Endothelial cell of umbilical vein (primary cell): ENCODE measurements around the gene SERPINA1. TPM values are rescaled to one million over a fixed set of nuclear protein-coding genes. Genes with fewer than 3 reads are reported as not detected.

Source experiments
- BruUV-seq: library from RNA; stranded (reverse); fragments of 400-500 nt; replicated peaks from 2 replicates; lab custom pipeline; 2021; lab: Mats Ljungman, UMichigan
- CTCF ChIA-PET: fragments of 300-600, 350-600 bp; sonication (Branson Sonifier 250); formaldehyde crosslinking; loops from one replicate; lab custom pipeline; 2021; ENCODE audit warnings: antibody characterized with exemption, inconsistent platforms; lab: Charles Lee
- POLR2A ChIA-PET: fragments of 300-600, 350-600 bp; sonication (Branson Sonifier 250); formaldehyde crosslinking; loops from one replicate; lab custom pipeline; 2021; ENCODE audit warnings: antibody characterized with exemption, inconsistent platforms; lab: Charles Lee
- DNase-seq: peaks from one replicate; pipeline ENCODE4 v3.0.0-alpha.2; 2011; ENCODE audit warnings: low read depth, low spot score
- FAIRE-seq: peaks from 2 replicates; lab custom pipeline; 2011; peaks lifted over from hg19 to GRCh38; lab: Jason Lieb, UNC
- H2AFZ ChIP-seq: 2 replicates; pipeline ENCODE4 v1.6.0; 2012; ENCODE audit warnings: low read depth, low read length, control low read depth, inconsistent platforms
- H3K27ac ChIP-seq: 2 replicates; pipeline ENCODE4 v1.5.1; 2011; ENCODE audit warnings: low read depth, mild to moderate bottlenecking, control low read depth, low read length, moderate library complexity; ENCODE audit not compliant: insufficient read depth
- H3K27me3 ChIP-seq, 2 experiments: 2 replicates each; pipeline versions ENCODE4 v1.6.0 to v1.6.1; 2011; ENCODE audit warnings: low read length in 2 of 2, mixed read lengths in 1 of 2; ENCODE audit not compliant: control insufficient read depth in 2 of 2, insufficient read depth in 2 of 2
- H3K36me3 ChIP-seq, 2 experiments: 2 replicates in 1 of 2; 3 replicates in 1 of 2; pipeline ENCODE4 v1.5.1; 2011; ENCODE audit warnings: low read length in 2 of 2, mild to moderate bottlenecking in 1 of 2, moderate library complexity in 1 of 2; ENCODE audit not compliant: control insufficient read depth in 2 of 2, insufficient read depth in 2 of 2; ENCODE audit errors: extremely low read depth in 1 of 2
- H3K4me1 ChIP-seq: 3 replicates; pipeline ENCODE4 v1.5.1; 2011; ENCODE audit warnings: mild to moderate bottlenecking, low read length; ENCODE audit not compliant: control insufficient read depth, insufficient read depth; ENCODE audit errors: extremely low read depth
- H3K4me2 ChIP-seq: 2 replicates; pipeline ENCODE4 v1.6.1; 2011; ENCODE audit warnings: low read length, control low read depth, mixed read lengths; ENCODE audit not compliant: insufficient read depth
- H3K4me3 ChIP-seq, 3 experiments: fragments of 200-600 bp in 1 of 3; sonication (generic), shearing (Covaris generic) in 1 of 3; replicated peaks in 1 of 3; 2 replicates each; pipeline ENCODE4 v1.5.1; 2011 to 2016; ENCODE audit warnings: control low read depth in 3 of 3, low read length in 3 of 3, mild to moderate bottlenecking in 2 of 3, inconsistent platforms in 1 of 3, low read depth in 1 of 3, moderate library complexity in 1 of 3; ENCODE audit not compliant: insufficient read depth in 1 of 3
- H3K79me2 ChIP-seq: 2 replicates; pipeline ENCODE4 v1.6.0; 2012; ENCODE audit warnings: low read length, inconsistent platforms; ENCODE audit not compliant: control insufficient read depth, insufficient read depth
- H3K9ac ChIP-seq: replicated peaks from 2 replicates; pipeline ENCODE3; 2011; ENCODE audit warnings: low read length, control low read depth; ENCODE audit not compliant: insufficient read depth; ENCODE audit errors: extremely low read depth
- H3K9me1 ChIP-seq: replicated peaks from 3 replicates; pipeline ENCODE4 v1.6.0; 2011; ENCODE audit warnings: mild to moderate bottlenecking, low read length; ENCODE audit not compliant: control insufficient read depth, insufficient read depth; ENCODE audit errors: extremely low read depth
- H3K9me3 ChIP-seq: replicated peaks from 2 replicates; pipeline ENCODE4 v1.5.1; 2012; ENCODE audit warnings: low read length, inconsistent platforms; ENCODE audit not compliant: control insufficient read depth, insufficient read depth
- H4K20me1 ChIP-seq: replicated peaks from 2 replicates; pipeline ENCODE3; 2011; ENCODE audit warnings: mild to moderate bottlenecking, low read length; ENCODE audit not compliant: control insufficient read depth, insufficient read depth; ENCODE audit errors: extremely low read depth
- EZH2 ChIP-seq: IDR thresholded peaks from 2 replicates; pipeline ENCODE4 v1.6.1; 2012; ENCODE audit warnings: borderline replicate concordance, low read depth, mild to moderate bottlenecking, moderate library complexity, low read length, inconsistent platforms; ENCODE audit not compliant: severe bottlenecking
- FOS ChIP-seq: IDR thresholded peaks from 2 replicates; pipeline ENCODE4 v1.6.1; 2011; ENCODE audit warnings: mild to moderate bottlenecking, low read length, moderate library complexity, borderline replicate concordance; ENCODE audit not compliant: insufficient read depth
- GATA2 ChIP-seq: IDR thresholded peaks from 2 replicates; pipeline ENCODE4 v1.7.0; 2011; ENCODE audit warnings: low read depth, mild to moderate bottlenecking, moderate library complexity, mixed read lengths, low read length; ENCODE audit not compliant: insufficient read length, insufficient read depth
- MYC ChIP-seq: IDR thresholded peaks from one replicate; pipeline ENCODE4 v1.6.1; 2011; ENCODE audit warnings: mild to moderate bottlenecking, low read depth, low read length
- POLR2A ChIP-seq: IDR thresholded peaks from 2 replicates; pipeline ENCODE4 v1.6.1; 2012; ENCODE audit warnings: low read depth, mild to moderate bottlenecking, control low read depth, low read length
- POLR2AphosphoS5 ChIP-seq: IDR thresholded peaks from 2 replicates; pipeline ENCODE4 v1.6.1; 2012; ENCODE audit warnings: low read depth, mild to moderate bottlenecking, control low read depth, low read length, moderate library complexity; ENCODE audit not compliant: insufficient read depth
- dilution Hi-C: fragments of 300-500 bp; cut with MboI; formaldehyde crosslinking; loops from one replicate; pipeline ENCODE4 v1.15.0; 2019; ENCODE audit warnings: low sequenced_read_pairs; ENCODE audit not compliant: extremely low pct_ligation_motif_present
- intact Hi-C: fragments of 100-400 bp; cut with micrococcal nuclease; formaldehyde crosslinking; loops from one replicate; pipeline ENCODE4 v1.10.0; 2022
- polyA plus RNA-seq, 4 experiments: library from polyadenylated mRNA; depleted of rRNA in 3 of 4; stranded (reverse) in 3 of 4; unstranded in 1 of 4; fragments of >200 nt; gene quantifications; 2 replicates each; pipeline versions ENCODE4 v1.2.1 to v1.2.3, GENCODE V29; 2011 to 2012; ENCODE audit warnings: missing spikeins in 1 of 4
- total RNA-seq: library from RNA; stranded (reverse); gene quantifications from 2 replicates; pipeline ENCODE4 v1.2.3, GENCODE V29; 2021
- TF ChIP-seq, protein P1 (sequence below), 2 donors: IDR thresholded peaks; 1 replicate in 1 of 2; 2 replicates in 1 of 2; pipeline ENCODE4 v1.5.1; 2011; ENCODE audit warnings: low read length in 2 of 2, mild to moderate bottlenecking in 2 of 2, moderate library complexity in 2 of 2, control low read depth in 1 of 2, inconsistent platforms in 1 of 2, low read depth in 1 of 2; ENCODE audit not compliant: insufficient read depth in 1 of 2; ENCODE audit errors: extremely low read depth in 1 of 2
- TF ChIP-seq, protein P2 (sequence below): IDR thresholded peaks from 2 replicates; pipeline ENCODE4 v1.6.1; 2011; ENCODE audit not compliant: insufficient read depth, insufficient read length

Gene SERPINA1
- total and polyA plus RNA-seq, 2 donors (not counting 3 experiments of a cell fraction or from before 2014, with no cell fraction given) = not detected

DNA sequence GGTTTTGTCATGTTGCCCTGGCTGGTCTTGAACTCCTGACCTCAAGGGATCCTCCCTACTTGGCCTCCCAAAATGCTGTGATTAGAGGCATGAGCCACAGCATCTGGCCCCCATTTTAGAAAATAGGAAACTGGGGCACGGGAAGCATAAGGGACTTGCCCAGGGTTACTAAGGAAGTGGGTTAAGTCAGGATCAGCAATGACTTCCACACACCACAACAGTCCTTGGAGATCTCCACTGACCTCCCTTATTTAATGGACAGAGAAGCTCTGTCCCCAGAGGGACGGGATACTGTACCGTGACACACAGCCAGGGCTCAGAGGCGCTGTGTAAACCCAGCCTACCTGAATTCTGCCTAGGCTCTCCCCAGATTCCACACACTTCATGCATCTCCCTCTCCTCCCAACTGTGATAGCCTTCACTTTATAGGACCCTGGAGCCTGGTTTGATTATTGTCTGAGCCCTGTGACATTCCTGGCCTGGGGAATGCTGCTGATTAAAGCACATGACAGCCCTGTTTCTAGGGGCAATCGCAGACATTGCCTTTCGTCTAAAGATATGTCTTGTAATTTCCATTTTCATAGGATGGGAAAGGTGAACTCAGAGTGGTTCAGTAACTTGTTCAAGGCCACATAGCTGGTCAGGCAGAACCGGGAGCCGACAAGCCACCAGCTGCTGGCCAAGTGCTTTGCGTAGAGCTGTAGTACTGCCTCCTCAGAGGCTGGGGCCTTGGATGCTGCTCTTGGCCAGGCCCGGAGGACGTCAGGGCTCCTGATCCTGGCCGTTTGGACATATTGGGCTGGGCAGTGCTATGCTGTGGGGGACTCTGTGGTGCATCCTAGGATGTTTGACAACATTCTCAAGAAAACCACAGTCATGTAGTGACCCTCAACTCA is 20.8 kb downstream of the SERPINA1 start:
- dilution Hi-C loops (no loop called here), intact Hi-C loops (no loop called here)
- Histone ChIP-seq H3K9ac (no peak overlapping the region), H3K4me2 (no peak overlapping the region), H3K27me3 (no peaks in the 10 kb centered on the region), H3K9me1 (no peaks in the 10 kb centered on the region), H3K9me3 (no peaks in the 10 kb centered on the region), H3K27ac (no peak overlapping the region), H2AFZ (no peak overlapping the region), H3K4me1 (no peaks in the 10 kb centered on the region), H3K36me3 (no peaks in the 10 kb centered on the region), H4K20me1 (no peaks in the 10 kb centered on the region), H3K79me2 (no peaks in the 10 kb centered on the region), H3K4me3 (no peak overlapping the region)
- CTCF ChIA-PET = no interaction called here
- TF ChIP-seq FOS (no peak), POLR2A (no peak), GATA2 (no peak), POLR2AphosphoS5 (no peak), EZH2 (no peak), MYC (no peak)
- TF ChIP-seq, protein P1, sequence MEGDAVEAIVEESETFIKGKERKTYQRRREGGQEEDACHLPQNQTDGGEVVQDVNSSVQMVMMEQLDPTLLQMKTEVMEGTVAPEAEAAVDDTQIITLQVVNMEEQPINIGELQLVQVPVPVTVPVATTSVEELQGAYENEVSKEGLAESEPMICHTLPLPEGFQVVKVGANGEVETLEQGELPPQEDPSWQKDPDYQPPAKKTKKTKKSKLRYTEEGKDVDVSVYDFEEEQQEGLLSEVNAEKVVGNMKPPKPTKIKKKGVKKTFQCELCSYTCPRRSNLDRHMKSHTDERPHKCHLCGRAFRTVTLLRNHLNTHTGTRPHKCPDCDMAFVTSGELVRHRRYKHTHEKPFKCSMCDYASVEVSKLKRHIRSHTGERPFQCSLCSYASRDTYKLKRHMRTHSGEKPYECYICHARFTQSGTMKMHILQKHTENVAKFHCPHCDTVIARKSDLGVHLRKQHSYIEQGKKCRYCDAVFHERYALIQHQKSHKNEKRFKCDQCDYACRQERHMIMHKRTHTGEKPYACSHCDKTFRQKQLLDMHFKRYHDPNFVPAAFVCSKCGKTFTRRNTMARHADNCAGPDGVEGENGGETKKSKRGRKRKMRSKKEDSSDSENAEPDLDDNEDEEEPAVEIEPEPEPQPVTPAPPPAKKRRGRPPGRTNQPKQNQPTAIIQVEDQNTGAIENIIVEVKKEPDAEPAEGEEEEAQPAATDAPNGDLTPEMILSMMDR (IDR thresholded peaks at IDR 0.05; ENCODE audit: extremely low read depth in 1 of 2, insufficient read depth in 1 of 2, low read depth in 1 of 2, low read length in 2 of 2) = no peak
- TF ChIP-seq, protein P2, sequence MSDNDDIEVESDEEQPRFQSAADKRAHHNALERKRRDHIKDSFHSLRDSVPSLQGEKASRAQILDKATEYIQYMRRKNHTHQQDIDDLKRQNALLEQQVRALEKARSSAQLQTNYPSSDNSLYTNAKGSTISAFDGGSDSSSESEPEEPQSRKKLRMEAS = no peak
- POLR2A ChIA-PET = no interaction called here
- DNase-seq (no peak), FAIRE-seq (no peak)
- no TSS peak for BruUV-seq
